ENCODE measurements around the gene NR3C2.

DNA sequence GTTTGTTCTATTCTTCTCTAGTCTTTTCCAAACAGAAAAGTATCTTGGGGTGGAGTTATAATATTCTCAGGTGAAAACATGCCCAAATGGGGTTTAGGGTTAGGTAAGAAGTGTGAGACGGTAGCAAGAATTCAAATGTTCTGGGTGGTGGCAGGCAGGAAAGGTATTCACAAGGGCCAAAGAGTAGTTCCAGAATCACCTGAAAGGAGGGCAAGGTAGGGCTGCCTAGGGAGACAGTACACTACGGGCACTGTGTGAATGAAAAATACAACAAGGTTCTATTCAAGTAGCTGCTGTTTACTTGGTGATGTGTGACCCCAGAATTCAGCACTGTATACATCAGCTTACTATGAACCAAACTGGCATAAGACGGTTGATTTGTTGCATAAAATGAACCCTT lies 51.9 kb downstream of the NR3C2 start:
- TF ChIP-seq CTCF (IDR thresholded peaks at IDR 0.05 in 2 of 3, conservative IDR thresholded peaks at IDR 0.05 in 1 of 3; ENCODE audit: control insufficient read depth in 2 of 3, extremely low read depth in 1 of 3, insufficient read depth in 1 of 3, low read depth in 3 of 3, low read length in 3 of 3) (no peak), SRF (IDR thresholded peaks at IDR 0.05; ENCODE audit: low read depth in 2 of 2, low read length in 2 of 2) (no peak)
